Measurements from ENCODE around the gene DCLK1. TPM values are rescaled to one million over a fixed set of nuclear protein-coding genes. Genes with fewer than 3 reads are reported as not detected.

The DCLK1 gene
- total RNA-seq, 4 donors from 2014 or later: 1.1 to 10.8 (median 6.7) TPM

- DNase-seq: no peak
- Histone ChIP-seq H3K4me3 (no peak overlapping the region), H3K9me3 (no peaks in the 10 kb centered on the region), H3K4me1 (no peaks in the 10 kb centered on the region), H3K27ac (no peak overlapping the region), H3K36me3 (no peaks in the 10 kb centered on the region), H3K27me3 (no peaks in the 10 kb centered on the region)
- intact Hi-C loops (cut with DNase I; ENCODE audit: low total_unique reads): no loop called here
- WGBS, 2 donors (ENCODE audit: low coverage in 1 of 2): 50 to 100% methylated on average over 1 of the region's 1 CpG
- no peak for TF ChIP-seq EP300 (IDR thresholded peaks at IDR 0.05; ENCODE audit: low read depth)
- TF ChIP-seq POLR2A (IDR thresholded peaks at IDR 0.05): no peak
- TF ChIP-seq, protein P1, sequence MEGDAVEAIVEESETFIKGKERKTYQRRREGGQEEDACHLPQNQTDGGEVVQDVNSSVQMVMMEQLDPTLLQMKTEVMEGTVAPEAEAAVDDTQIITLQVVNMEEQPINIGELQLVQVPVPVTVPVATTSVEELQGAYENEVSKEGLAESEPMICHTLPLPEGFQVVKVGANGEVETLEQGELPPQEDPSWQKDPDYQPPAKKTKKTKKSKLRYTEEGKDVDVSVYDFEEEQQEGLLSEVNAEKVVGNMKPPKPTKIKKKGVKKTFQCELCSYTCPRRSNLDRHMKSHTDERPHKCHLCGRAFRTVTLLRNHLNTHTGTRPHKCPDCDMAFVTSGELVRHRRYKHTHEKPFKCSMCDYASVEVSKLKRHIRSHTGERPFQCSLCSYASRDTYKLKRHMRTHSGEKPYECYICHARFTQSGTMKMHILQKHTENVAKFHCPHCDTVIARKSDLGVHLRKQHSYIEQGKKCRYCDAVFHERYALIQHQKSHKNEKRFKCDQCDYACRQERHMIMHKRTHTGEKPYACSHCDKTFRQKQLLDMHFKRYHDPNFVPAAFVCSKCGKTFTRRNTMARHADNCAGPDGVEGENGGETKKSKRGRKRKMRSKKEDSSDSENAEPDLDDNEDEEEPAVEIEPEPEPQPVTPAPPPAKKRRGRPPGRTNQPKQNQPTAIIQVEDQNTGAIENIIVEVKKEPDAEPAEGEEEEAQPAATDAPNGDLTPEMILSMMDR (IDR thresholded peaks at IDR 0.05): no peak
- no peak for TF ChIP-seq POLR2AphosphoS5 (IDR thresholded peaks at IDR 0.05)
- in situ Hi-C loops (cut with MboI; ENCODE audit: low pct_ligation_motif_present in 1 of 4, low pct_unique_long_range_greater_than_20kb in 1 of 4, low sequenced_read_pairs in 3 of 4): no loop called here
Measured at GRCh38 chr13:36059321-36059720, 71.9 kb downstream of the DCLK1 start.

- Histone ChIP-seq H3K36me3 (no peaks in the 10 kb centered on the region), H3K9me3 (no peaks in the 10 kb centered on the region), H3K27ac (no peak overlapping the region), H3K4me1 (no peaks in the 10 kb centered on the region), H3K4me3 (no peak overlapping the region), H3K27me3 (no peaks in the 10 kb centered on the region)
- DNase-seq: no peak
- TF ChIP-seq EP300 (IDR thresholded peaks at IDR 0.05; ENCODE audit: low read depth): no peak
- no peak for TF ChIP-seq POLR2A (IDR thresholded peaks at IDR 0.05)
- in situ Hi-C loops (cut with MboI; ENCODE audit: low pct_ligation_motif_present in 1 of 4, low pct_unique_long_range_greater_than_20kb in 1 of 4, low sequenced_read_pairs in 3 of 4): no loop called here
- 58 to 68% methylated on average over 2 of the region's 2 CpGs for WGBS, 2 donors (ENCODE audit: low coverage in 1 of 2)
- intact Hi-C loops (cut with DNase I; ENCODE audit: low total_unique reads): no loop called here
Measured at GRCh38 chr13:36058116-36058515, 73.1 kb downstream of the DCLK1 start.

DNA sequence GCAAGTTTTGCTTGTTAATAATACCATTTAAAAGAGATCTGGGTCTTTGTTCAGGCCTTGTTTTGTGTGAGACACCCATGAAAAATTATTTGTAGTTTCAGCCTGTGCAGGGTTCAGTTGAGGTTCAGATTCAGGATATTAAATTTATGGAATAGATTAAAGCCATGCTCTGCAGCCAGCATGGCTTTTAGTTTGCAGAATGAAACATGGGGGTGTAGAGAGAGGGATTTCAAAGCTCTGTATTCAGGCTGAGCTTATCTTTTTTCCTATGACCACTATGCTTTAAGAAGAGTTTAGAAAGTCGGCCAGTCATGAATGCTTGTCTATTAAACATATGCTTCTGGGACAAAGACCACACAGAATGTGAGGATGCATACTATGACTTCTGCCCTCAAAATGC, 73.6 kb downstream of the DCLK1 start:
- no peak overlapping the region for H3K27ac ChIP-seq
- DNase-seq: no peak
- in situ Hi-C loops (cut with MboI; ENCODE audit: low pct_ligation_motif_present in 1 of 4, low pct_unique_long_range_greater_than_20kb in 1 of 4, low sequenced_read_pairs in 3 of 4): no loop called here
- 50 to 69% methylated on average over 1 of the region's 1 CpG for WGBS, 2 donors (ENCODE audit: low coverage in 1 of 2)
- H3K9me3 ChIP-seq: no peaks in the 10 kb centered on the region
- H3K27me3 ChIP-seq: no peaks in the 10 kb centered on the region
- intact Hi-C loops (cut with DNase I; ENCODE audit: low total_unique reads): no loop called here
- H3K4me3 ChIP-seq: no peak overlapping the region
- no peaks in the 10 kb centered on the region for H3K4me1 ChIP-seq
- no peaks in the 10 kb centered on the region for H3K36me3 ChIP-seq
- TF ChIP-seq EP300 (IDR thresholded peaks at IDR 0.05; ENCODE audit: low read depth) (no peak), POLR2A (IDR thresholded peaks at IDR 0.05) (no peak), POLR2AphosphoS5 (IDR thresholded peaks at IDR 0.05) (no peak)
- TF ChIP-seq, protein P1 (IDR thresholded peaks at IDR 0.05): no peak

DNA sequence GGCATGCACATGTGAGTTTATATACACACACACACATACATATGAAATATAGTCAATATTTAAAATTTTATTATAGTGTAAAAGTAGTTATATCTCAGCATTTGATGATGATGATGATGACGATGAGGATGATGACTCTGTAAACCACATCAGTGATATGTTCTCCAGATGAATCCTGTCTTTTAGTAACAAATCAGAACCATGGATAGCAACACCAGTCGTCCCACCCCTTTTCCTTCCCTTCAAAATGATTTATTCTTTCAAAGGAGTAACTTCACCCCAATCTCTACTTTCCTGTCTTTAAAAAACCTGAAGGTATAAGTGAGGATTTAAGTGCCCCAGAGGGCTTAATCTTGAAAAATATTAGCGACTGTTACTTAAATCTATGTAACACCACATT, 74.1 kb downstream of the DCLK1 start:
- H3K36me3 ChIP-seq: no peaks in the 10 kb centered on the region
- H3K27me3 ChIP-seq: no peaks in the 10 kb centered on the region
- H3K4me1 ChIP-seq: no peaks in the 10 kb centered on the region
- no peak overlapping the region for H3K27ac ChIP-seq
- 55 to 73% methylated on average over 2 to 3 of the region's 3 CpGs for WGBS, 2 donors (ENCODE audit: low coverage in 1 of 2)
- no peak overlapping the region for H3K4me3 ChIP-seq
- no peak for DNase-seq
- TF ChIP-seq POLR2A (IDR thresholded peaks at IDR 0.05) (no peak), EP300 (IDR thresholded peaks at IDR 0.05; ENCODE audit: low read depth) (no peak), POLR2AphosphoS5 (IDR thresholded peaks at IDR 0.05) (no peak)
- TF ChIP-seq, protein P1 (IDR thresholded peaks at IDR 0.05): no peak
- no peaks in the 10 kb centered on the region for H3K9me3 ChIP-seq
- intact Hi-C loops (cut with DNase I; ENCODE audit: low total_unique reads): no loop called here
- in situ Hi-C loops (cut with MboI; ENCODE audit: low pct_ligation_motif_present in 1 of 4, low pct_unique_long_range_greater_than_20kb in 1 of 4, low sequenced_read_pairs in 3 of 4): no loop called here

DNA sequence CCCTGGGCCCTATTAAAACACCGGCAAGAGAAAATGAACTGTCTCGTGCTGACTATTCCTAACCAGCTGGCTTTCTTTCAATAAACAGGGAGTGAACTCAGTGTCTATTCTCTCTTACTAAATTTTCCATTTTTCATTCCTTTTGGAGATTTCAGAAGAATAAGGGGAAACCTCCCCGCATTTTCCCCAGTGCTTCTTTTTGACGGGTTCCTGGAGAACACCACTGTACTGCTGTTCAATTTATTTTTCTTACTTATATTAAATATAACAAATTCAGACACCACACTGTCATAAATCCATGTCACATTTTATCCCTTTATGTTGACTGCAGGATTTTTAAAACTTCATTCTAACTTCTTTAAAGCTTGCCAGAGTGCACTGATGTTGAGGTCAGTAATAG, 75.8 kb downstream of the DCLK1 start:
- WGBS, 2 donors (ENCODE audit: low coverage in 1 of 2): 58 to 63% methylated on average over 4 of the region's 4 CpGs
- intact Hi-C loops (cut with DNase I; ENCODE audit: low total_unique reads) (no loop called here), in situ Hi-C loops (cut with MboI; ENCODE audit: low pct_ligation_motif_present in 1 of 4, low pct_unique_long_range_greater_than_20kb in 1 of 4, low sequenced_read_pairs in 3 of 4) (no loop called here)
- Histone ChIP-seq H3K27ac (no peak overlapping the region), H3K27me3 (no peaks in the 10 kb centered on the region), H3K4me3 (no peak overlapping the region), H3K36me3 (no peaks in the 10 kb centered on the region), H3K4me1 (no peaks in the 10 kb centered on the region), H3K9me3 (no peaks in the 10 kb centered on the region)
- no peak for DNase-seq
- TF ChIP-seq POLR2A (IDR thresholded peaks at IDR 0.05) (no peak), POLR2AphosphoS5 (IDR thresholded peaks at IDR 0.05) (no peak), EP300 (IDR thresholded peaks at IDR 0.05; ENCODE audit: low read depth) (no peak)
- TF ChIP-seq, protein P1 (IDR thresholded peaks at IDR 0.05): no peak
